Measurements from ENCODE around the gene P2RX1.

P2RX1 gene

DNA sequence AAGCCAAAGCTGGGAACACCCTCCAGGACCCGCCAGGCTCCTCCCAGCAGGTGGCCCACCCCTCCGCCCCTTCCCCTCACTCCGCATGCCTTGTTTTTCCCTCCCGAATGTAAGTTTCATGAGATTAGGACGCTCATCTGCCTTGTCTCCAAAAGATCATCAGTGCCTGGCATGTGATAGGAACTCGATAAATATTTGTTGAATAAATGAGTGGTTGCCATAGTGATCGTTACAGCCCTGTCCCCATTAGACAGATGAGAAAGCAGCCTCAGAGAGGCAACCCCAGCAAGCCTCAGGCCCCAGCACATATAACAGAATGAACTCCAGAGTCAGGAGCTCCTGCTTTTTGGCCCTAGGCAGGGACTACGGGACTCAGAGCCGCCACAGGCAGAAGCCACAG is 28.5 kb downstream of the P2RX1 start:
- no peak for DNase-seq (ENCODE audit: low read depth)

DNA sequence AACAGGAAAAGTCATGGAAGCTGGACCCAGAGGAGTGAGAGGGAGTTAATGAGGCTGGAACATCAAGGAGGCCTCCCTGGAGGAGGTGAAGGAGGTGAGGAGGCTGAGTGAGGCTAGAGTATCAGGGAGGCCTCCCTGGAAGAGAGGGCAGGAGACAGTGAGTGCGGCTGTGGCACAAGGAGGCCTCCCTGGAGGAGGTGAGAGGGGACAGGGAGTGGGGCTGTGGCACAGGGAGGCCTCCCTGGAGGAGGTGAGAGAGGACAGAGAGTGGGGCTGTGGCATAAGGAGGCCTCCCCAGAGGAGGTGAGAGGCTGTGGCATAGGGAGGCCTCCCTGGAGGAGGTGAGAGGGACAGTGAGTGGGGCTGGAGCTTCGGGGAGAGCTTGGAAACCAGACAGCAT is 28.9 kb downstream of the P2RX1 start:
- DNase-seq (ENCODE audit: low read depth), result no peak

DNA sequence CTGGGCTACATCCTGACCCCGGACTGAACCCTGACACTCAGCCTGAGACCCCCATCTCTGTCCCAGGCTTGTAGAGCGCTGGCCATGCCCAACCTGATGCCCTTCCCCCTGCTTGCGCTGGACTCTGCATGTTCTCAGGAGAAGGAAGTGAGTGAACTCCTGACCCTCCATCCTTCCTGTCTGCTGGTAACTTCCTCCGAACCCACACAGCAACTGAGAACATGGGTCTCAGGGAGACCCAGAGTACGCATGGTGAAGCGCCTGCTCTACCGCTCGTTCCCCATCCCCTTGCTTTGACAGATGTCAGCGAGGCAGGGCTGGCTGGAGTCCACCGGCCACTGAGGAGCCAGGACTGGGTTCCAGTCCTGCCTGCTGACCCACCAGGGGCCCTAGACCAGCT is 29.5 kb downstream of the P2RX1 start:
- no peak for DNase-seq (ENCODE audit: low read depth)

DNA sequence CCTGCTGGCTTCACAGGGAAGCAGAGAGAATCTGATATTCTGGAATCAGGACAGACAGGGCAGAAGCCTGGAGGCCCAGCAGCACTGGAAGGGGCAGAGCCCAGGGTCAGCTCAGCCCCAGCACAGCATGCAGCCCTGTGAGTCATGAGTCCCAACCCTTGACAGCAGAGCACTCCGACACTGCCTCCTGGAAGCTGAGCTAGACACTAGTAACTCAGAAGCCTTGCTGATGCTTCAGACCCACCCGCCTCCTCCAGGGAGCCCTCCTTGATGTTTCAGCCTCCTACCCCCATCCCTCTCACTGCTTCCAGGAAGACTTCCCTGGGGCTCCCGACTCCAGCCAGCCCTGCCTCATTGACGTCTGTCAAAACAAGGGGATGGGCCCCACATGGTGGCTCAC is 30.3 kb downstream of the P2RX1 start:
- DNase-seq (ENCODE audit: low read depth), result no peak

GRCh38 chr17:3885271-3885670 is 31.0 kb downstream of the P2RX1 start:
- no peak for DNase-seq (ENCODE audit: low read depth)

DNA sequence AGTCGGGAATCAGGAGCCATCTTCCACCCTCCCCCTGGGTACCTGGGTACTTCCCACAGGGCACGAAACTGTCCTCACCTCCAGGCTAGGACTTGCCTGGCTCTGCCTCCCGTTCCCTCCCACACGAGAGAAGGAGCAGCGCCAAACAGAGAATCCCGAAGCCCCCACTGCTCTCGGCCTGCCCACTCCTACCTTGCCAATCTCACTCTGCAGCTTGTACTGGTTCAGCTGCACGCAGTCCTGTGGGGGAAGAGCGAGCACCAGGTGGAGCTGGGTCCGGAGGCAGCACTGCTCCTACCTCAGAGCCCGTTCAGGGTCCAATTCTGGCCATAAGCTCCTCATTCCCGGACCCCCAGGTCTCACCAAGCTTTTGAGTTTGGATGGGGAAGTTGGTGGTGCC is 32.1 kb downstream of the P2RX1 start:
- no peak for DNase-seq (ENCODE audit: low read depth)

DNA sequence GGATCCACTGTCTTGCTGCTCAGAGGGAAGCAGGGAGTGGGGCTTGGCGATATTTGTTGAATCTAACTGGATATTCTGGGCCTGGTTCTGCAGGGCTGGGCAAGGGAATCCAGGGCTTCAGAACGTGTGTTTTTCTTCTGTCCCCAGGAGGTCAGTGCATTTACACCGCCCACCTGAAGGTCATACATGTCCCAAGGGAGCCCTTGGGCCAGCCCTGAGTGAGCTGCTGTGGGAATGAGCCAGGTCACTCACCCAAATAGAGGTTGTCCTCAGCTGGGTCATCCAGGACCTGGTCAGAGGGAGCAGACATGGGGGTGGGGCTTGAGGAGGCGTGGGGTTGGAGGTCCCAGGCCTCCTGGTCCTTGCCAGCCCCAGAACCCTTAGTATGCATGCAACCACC is 34.0 kb downstream of the P2RX1 start:
- DNase-seq (ENCODE audit: low read depth), result no peak

- DNase-seq (ENCODE audit: low read depth), result no peak
Measured at GRCh38 chr17:3880983-3881382, 35.3 kb downstream of the P2RX1 start.

DNA sequence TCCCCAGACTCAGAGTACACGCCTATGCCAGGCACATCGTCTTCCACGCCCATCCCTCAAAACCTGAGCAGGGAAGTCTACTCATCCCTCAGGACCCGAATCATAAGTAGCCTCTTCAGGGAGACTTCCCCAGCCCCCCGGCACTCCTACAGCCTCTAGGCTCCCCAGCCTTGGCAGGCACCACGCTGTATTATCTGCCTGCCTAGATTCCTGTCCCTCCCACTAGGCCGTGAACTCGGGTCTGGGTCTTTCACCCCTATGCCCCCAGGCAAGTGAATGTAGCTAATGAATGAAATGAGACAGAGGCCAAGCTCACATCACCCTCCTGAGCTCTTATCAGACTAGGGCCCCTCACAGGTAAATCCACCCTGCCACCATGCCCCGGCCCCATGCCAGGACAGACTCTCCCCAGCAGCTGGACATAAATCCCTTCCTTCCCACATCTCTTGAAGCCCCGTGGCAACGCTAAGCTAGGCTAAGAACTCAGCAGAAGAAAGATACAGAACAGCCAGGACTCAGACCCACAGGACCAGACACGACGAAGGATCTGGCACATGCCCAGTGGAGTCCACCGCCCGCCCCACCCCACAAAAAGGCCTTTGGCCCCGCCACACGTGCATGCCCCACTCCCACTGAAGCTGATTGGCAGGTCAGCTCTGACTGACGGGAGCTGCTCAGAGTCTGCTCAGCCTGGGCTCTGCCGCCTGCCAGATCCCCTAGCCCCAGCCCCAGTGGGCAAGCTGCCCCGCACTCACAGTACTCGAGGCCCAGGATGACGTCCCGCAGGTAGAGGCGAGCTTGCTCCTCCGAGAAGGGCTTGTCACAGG is 36.5 kb downstream of the P2RX1 start:
- no peak for DNase-seq (ENCODE audit: low read depth)

DNA sequence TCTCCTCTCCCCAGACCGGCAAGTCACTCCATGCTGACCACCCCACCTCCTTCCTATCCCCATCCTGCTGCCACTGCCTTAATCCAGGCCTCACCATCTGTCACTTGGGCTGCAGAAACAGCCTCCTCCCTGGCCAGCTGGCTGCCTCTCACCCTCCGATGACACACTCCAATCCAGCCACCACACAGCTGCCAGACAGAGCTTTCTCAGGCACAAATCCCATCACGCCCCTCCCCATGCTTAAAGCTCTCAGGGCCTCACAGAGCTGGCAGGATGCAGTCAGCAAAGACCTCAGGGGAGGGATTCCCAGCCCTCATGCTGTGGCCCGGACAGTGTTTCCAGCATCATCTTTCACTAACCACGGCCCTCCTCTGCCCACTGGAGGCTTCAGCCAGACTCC is 37.1 kb downstream of the P2RX1 start:
- no peak for DNase-seq (ENCODE audit: low read depth)

DNA sequence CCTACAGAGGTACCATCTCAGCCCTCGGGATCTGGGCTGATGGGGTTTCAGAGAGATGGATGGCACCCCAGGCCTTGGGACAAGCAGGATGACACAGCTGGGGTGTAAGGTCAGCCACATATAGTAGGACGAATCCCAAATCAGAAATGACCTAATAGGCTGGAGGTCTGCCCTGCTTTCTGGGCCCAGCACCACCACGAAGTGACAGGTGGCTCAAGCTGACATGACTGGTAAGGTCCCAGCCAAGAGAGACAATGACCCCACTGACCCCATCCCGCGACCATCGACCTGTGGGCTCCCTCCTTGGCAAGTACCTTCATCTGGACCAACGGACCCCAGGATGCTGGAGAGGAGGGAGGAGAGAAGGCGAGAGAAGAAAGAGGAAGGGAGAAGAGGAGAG is 39.0 kb downstream of the P2RX1 start:
- no peak for DNase-seq (ENCODE audit: low read depth)

GRCh38 chr17:3875317-3875716 is 40.9 kb downstream of the P2RX1 start:
- no peak for DNase-seq (ENCODE audit: low read depth)

DNA sequence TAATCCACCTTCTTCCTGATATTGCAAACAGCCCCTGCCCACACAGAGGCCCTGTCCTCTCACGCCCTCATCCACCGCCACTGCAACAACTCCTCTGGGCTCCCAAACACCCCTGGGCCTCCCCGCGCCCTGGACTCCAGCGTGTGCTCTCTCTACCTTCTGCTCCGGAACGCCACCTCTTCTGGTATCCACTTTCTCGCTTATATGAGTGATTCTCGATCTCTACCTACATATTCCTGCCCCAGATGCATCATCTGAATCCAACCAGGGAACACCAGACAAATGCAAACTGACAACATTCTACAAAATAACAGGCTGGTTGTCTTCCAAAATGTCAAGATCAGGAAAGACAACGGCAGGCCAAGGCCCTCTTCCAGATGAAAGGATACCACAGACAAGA is 42.4 kb downstream of the P2RX1 start:
- no peak for DNase-seq (ENCODE audit: low read depth)

DNA sequence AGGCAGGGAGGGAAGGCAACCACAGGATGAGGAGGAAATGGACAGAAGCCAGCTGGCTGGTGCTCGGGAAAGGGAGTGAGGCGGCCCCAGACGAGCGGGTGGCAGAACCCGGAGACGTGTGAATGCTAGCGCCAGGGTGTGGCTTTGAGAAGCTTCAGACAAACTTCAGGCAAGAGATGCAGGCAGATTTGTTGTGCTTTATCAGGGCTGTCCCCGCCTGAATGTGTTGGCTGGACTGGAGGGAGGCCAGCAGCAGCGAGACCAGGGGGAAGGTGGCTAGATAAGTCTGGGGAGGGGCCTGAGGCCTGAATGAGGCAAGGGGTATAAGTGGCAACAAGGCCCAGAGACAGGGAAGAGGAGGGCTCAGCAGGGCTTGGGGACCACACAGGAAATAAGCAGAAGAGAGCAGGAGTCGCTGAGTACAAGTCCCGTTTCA is 45.4 kb downstream of the P2RX1 start:
- DNase-seq (ENCODE audit: low read depth), result no peak

DNA sequence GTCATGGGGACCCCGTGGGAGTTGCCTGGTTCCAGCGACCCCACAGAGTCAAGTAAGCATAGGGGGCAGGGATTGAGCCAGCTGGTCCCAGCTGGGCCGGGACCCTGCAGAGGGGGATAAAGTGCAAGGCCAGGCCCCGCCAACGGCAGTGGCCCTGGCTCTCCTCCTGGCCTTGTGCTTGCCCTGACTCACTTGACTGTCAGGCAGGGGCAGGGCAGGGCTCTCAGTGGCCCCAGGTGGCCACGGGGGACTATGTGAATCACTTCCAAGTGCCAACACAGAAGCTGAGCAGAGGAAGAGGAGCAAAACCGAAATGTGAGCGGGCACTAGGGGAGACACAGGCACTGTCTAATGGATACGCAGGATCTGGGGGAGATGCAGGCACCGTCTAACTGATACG is 48.7 kb downstream of the P2RX1 start:
- no peak for DNase-seq (ENCODE audit: low read depth)

DNA sequence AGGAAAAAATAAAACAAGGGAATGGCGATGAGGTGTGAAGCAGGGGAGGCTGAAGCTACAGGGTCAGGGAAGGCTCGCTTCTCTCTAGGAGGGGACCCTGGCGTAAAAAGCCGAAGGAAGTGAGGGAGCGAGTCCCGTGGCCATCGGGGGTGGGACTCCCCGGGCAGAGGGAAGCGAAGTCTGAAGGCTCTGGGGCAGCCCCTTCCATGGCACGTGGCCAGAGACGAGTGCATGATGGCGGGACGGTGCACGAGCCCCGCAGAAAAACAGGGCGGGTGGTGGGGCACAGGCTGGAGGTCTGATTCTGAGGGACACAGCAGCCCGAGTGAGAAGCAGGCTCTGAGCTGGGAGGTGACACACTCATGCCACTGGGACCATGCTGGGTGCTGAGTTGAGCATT is 49.2 kb downstream of the P2RX1 start:
- no peak for DNase-seq (ENCODE audit: low read depth)

DNA sequence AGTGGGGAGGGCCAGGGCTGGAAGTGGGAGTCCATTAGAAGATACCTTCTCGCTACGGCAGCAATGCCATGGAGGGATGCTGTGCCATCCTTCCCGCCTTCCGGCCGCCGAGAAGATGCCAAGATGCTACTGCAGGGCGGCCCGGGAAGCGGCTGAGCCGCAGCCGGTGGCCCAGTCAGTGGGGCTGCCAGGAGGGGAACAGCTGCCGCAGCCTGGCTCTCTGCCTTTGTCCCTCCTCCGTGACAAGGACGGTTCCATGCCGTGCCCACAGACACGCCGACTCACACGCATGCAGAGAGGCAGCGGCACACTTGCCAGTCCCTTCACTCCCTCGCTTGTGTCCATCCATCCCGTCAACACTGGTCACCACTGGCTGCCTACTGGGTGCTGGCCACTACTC is 50.0 kb downstream of the P2RX1 start:
- DNase-seq (ENCODE audit: low read depth), result no peak

DNA sequence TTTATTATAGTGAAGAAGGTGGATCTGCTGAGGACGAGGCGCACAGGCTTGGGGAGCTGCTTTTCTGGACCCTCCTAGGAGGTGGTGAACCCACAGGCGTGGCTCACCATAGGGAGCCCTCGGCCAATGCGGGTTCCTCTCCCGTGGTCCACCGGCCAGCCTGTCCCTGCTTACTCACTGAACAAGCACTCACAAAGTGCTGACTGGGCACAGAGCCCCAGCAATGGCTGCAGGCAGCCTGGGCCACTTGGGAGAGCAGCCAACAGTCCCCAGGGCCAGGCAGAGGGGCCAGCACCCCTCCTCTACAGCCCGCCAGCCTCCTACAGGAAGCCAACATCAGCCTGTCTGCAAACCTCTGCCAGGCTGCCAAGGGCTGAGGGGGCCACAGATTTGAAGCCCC is 51.1 kb downstream of the P2RX1 start:
- DNase-seq (ENCODE audit: low read depth), result no peak

- no peak for DNase-seq (ENCODE audit: low read depth)
Measured at GRCh38 chr17:3864534-3864933, 51.7 kb downstream of the P2RX1 start.

DNA sequence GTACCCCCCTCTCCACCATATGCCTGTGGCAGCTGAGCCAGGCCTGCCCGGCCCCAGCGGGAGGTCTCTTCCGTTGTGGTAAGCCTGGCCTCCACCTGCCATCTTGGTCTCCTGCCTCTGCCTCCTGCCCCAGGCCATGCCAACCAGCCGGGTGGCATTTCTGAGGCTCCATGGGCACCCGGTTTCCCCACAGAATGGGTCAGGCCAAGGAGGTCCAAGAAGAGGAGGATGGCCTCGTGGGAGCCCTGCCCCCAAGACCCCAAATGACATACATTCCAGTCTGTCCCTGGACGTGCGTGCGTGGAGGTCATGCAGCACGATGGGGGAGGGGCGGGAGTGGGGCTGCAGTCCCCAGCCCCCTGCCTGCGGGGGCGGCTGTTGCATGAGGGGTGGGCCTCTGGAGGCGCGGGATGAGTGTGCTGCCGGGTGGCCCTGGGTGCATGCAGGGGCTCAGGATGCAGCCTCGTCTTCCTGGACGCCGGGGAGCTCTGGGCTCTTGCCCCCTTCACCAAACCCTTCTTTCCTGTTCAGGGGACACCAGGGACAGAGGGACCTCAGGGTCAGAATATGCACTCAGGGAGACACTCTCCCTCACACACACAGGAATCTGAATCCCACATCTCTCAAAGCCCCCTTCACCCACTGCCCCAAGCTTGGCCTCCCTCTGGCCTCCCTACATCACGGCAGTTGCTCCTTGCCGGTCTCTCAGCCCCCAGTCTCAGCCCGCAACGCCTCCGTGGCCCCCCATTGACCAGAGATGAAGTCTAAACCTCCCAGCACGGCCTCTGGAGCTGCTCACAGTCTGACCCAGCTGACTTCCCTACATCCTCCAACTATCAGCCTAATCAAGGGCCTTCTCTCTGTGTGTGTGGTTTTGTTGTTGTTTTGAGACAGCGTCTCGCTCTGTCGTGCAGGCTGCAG is 54.2 kb downstream of the P2RX1 start:
- DNase-seq (ENCODE audit: low read depth), result no peak

GRCh38 chr17:3860939-3861700 is 55.1 kb downstream of the P2RX1 start:
- no peak for DNase-seq (ENCODE audit: low read depth)

- no peak for DNase-seq (ENCODE audit: low read depth)
Measured at GRCh38 chr17:3859940-3860339, 56.3 kb downstream of the P2RX1 start.
